ENCODE results near the gene IFNGR1.

Gene IFNGR1

DNA sequence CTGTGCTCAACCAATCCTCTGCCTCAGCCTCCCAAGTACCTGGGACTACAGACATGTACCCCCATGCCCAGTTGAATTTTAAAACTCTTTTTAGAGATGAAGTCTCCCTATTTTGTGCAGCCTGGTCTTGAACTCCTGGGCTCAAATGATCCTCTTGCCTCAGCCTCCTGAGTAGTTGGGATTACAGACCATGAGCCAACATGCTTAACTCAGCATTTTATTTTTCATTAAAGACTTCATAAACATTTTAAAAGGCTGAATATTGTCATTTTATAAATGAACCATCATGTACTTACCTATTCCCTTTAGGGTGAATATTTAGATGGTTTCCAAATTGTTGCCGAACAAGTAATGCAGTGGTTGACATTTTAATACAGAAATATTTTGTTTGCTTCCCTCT, 16.5 kb upstream of the IFNGR1 start:
- Histone ChIP-seq H3K4me1 (ENCODE audit: insufficient read depth, insufficient read length) (no peaks in the 10 kb centered on the region), H3K36me3 (ENCODE audit: insufficient read depth, insufficient read length, low read length) (no peaks in the 10 kb centered on the region), H3K9ac (ENCODE audit: insufficient read length, low read depth) (no peak overlapping the region), H3K4me3 (ENCODE audit: insufficient read length, low read depth) (no peak overlapping the region), H3K9me3 (ENCODE audit: insufficient read depth, low read length) (peaks cover 5% of the 10 kb centered on the region; the same call in 1 of the 2 replicates), H3K27me3 (ENCODE audit: insufficient read depth, insufficient read length) (no peaks in the 10 kb centered on the region)
- TF ChIP-seq SUZ12 (IDR thresholded peaks at IDR 0.05; ENCODE audit: extremely low read depth, insufficient read depth, insufficient read length) (no peak), ZNF274 (IDR thresholded peaks at IDR 0.05; ENCODE audit: low read depth, low read length) (no peak), YY1 (IDR thresholded peaks at IDR 0.05; ENCODE audit: insufficient read depth, insufficient read length) (no peak)
- DNase-seq (ENCODE audit: low read depth, low spot score) = no peak

GRCh38 chr6:137233911-137234863, 15.0 kb upstream of the IFNGR1 start:
- H3K4me3 ChIP-seq (ENCODE audit: insufficient read length, low read depth) = no peak overlapping the region
- no peak overlapping the region for H3K9ac ChIP-seq (ENCODE audit: insufficient read length, low read depth)

DNA sequence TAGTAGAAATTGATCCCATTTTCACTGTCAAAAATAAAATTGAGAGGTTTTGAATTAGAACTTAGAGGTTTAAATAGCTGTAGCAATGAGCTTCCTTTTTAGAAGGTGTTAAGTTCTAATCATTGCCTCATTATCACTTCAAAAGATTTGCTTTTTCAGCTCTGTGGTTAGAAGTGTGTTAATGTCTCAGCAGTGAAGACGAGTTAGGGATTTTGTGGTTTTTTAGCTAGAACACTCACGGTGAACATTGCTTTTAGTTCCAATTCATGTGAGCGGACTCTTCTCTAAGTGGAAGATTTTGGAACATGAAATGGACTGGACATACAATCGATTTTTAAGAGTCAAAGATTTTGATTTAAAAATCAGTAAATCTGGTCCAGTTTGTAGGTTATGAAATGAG, 12.7 kb upstream of the IFNGR1 start:
- H3K9me3 ChIP-seq (ENCODE audit: insufficient read depth, low read length) = no peaks in the 10 kb centered on the region
- H3K9ac ChIP-seq (ENCODE audit: insufficient read length, low read depth) = no peak overlapping the region
- no peaks in the 10 kb centered on the region for H3K27me3 ChIP-seq (ENCODE audit: insufficient read depth, insufficient read length)
- TF ChIP-seq SUZ12 (IDR thresholded peaks at IDR 0.05; ENCODE audit: extremely low read depth, insufficient read depth, insufficient read length) (no peak), ZNF274 (IDR thresholded peaks at IDR 0.05; ENCODE audit: low read depth, low read length) (no peak)
- no peak overlapping the region for H3K4me3 ChIP-seq (ENCODE audit: insufficient read length, low read depth)
- no peaks in the 10 kb centered on the region for H3K4me1 ChIP-seq (ENCODE audit: insufficient read depth, insufficient read length)
- DNase-seq (ENCODE audit: low read depth, low spot score) = no peak
- H3K36me3 ChIP-seq (ENCODE audit: insufficient read depth, insufficient read length, low read length) = no peaks in the 10 kb centered on the region

More at GRCh38 chr6:137233911-137234863, 15.0 kb upstream of the IFNGR1 start:
- Histone ChIP-seq H3K9me3 (ENCODE audit: insufficient read depth, low read length) (peaks cover 5% of the 10 kb centered on the region; the same call in 1 of the 2 replicates), H3K27me3 (ENCODE audit: insufficient read depth, insufficient read length) (no peaks in the 10 kb centered on the region), H3K4me1 (ENCODE audit: insufficient read depth, insufficient read length) (no peaks in the 10 kb centered on the region), H3K36me3 (ENCODE audit: insufficient read depth, insufficient read length, low read length) (no peaks in the 10 kb centered on the region)
- TF ChIP-seq SUZ12 (IDR thresholded peaks at IDR 0.05; ENCODE audit: extremely low read depth, insufficient read depth, insufficient read length) (no peak), ZNF274 (IDR thresholded peaks at IDR 0.05; ENCODE audit: low read depth, low read length) (no peak), YY1 (IDR thresholded peaks at IDR 0.05; ENCODE audit: insufficient read depth, insufficient read length) (no peak)
- DNase-seq (ENCODE audit: low read depth, low spot score) = no peak

DNA sequence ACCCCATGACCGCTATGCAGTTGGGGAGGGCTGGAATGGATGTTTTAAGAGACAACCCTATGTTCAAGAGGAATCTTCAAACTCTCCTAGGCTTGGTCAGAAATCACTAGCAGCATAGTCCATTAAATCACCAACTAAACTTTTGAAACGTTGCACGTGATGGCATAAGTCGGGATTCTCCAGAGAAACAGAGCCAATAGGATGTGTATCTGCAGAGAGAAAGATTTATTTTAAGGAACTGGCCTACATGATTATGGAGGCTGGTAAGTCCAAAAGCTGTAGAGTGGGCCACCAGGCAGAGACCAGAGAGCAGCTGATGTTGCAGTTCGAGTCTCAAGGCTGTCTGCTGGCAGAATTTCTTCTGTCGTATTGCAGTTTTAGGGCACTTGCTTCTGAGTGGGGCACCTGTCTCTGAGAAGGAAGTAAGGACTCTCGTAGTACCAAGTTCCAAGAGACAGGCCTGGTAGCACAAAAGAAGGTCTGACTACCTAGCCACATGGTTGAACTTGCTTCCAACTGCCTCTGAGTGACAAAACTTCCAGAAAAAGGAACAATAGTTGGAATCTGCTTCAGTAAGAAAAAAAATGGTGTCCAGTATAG, 11.9 kb upstream of the IFNGR1 start:
- Histone ChIP-seq H3K36me3 (ENCODE audit: insufficient read depth, insufficient read length, low read length) (no peaks in the 10 kb centered on the region), H3K4me1 (ENCODE audit: insufficient read depth, insufficient read length) (no peaks in the 10 kb centered on the region), H3K27me3 (ENCODE audit: insufficient read depth, insufficient read length) (no peaks in the 10 kb centered on the region), H3K9me3 (ENCODE audit: insufficient read depth, low read length) (no peaks in the 10 kb centered on the region), H3K9ac (ENCODE audit: insufficient read length, low read depth) (no peak overlapping the region), H3K4me3 (ENCODE audit: insufficient read length, low read depth) (no peak overlapping the region)
- TF ChIP-seq ZNF274 (IDR thresholded peaks at IDR 0.05; ENCODE audit: low read depth, low read length) (no peak), SUZ12 (IDR thresholded peaks at IDR 0.05; ENCODE audit: extremely low read depth, insufficient read depth, insufficient read length) (no peak), YY1 (IDR thresholded peaks at IDR 0.05; ENCODE audit: insufficient read depth, insufficient read length) (no peak)
- DNase-seq (ENCODE audit: low read depth, low spot score) = no peak

DNA sequence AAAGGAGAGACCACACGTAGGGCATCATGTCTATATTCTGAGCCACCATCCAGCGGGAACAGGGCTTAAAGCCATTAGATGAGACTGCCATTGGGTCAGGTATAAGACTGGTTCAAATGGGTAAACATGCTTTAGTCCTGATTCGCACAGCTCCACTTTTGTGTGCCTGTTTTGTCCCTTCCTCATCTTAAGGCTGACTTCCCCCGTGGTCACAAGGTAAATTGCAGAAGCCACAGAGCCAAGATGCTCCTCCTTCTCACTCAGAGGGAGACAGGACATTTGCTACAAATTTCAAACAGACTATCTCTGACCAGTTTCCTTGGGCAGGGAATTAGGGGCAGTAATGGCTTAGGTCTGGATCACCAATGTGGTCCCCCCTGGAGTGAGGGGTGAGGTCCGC, 11.4 kb upstream of the IFNGR1 start:
- no peak for DNase-seq (ENCODE audit: low read depth, low spot score)
- TF ChIP-seq YY1 (IDR thresholded peaks at IDR 0.05; ENCODE audit: insufficient read depth, insufficient read length) (no peak), ZNF274 (IDR thresholded peaks at IDR 0.05; ENCODE audit: low read depth, low read length) (no peak), SUZ12 (IDR thresholded peaks at IDR 0.05; ENCODE audit: extremely low read depth, insufficient read depth, insufficient read length) (no peak)

GRCh38 chr6:137229075-137229759, 10.0 kb upstream of the IFNGR1 start:
- Histone ChIP-seq H3K9ac (ENCODE audit: insufficient read length, low read depth) (no peak overlapping the region), H3K36me3 (ENCODE audit: insufficient read depth, insufficient read length, low read length) (no peaks in the 10 kb centered on the region), H3K9me3 (ENCODE audit: insufficient read depth, low read length) (no peaks in the 10 kb centered on the region), H3K27me3 (ENCODE audit: insufficient read depth, insufficient read length) (no peaks in the 10 kb centered on the region), H3K4me1 (ENCODE audit: insufficient read depth, insufficient read length) (no peaks in the 10 kb centered on the region), H3K4me3 (ENCODE audit: insufficient read length, low read depth) (no peak overlapping the region)
- TF ChIP-seq ZNF274 (IDR thresholded peaks at IDR 0.05; ENCODE audit: low read depth, low read length) = no peak
- TF ChIP-seq YY1 (IDR thresholded peaks at IDR 0.05; ENCODE audit: insufficient read depth, insufficient read length) = no peak
- no peak for TF ChIP-seq SUZ12 (IDR thresholded peaks at IDR 0.05; ENCODE audit: extremely low read depth, insufficient read depth, insufficient read length)
- no peak for DNase-seq (ENCODE audit: low read depth, low spot score)

More for the DNA sequence above, 11.4 kb upstream of the IFNGR1 start:
- Histone ChIP-seq H3K9ac (ENCODE audit: insufficient read length, low read depth) (no peak overlapping the region), H3K9me3 (ENCODE audit: insufficient read depth, low read length) (no peaks in the 10 kb centered on the region), H3K27me3 (ENCODE audit: insufficient read depth, insufficient read length) (no peaks in the 10 kb centered on the region), H3K36me3 (ENCODE audit: insufficient read depth, insufficient read length, low read length) (no peaks in the 10 kb centered on the region), H3K4me1 (ENCODE audit: insufficient read depth, insufficient read length) (no peaks in the 10 kb centered on the region), H3K4me3 (ENCODE audit: insufficient read length, low read depth) (no peak overlapping the region)

Data from NT2/D1 (cell line).